LNCAP (cell line): Measurements from ENCODE around the gene ZSCAN9.

Experiments
- TF ChIP-seq, protein P1 (sequence below): fragments of 450-650 bp; IDR thresholded peaks from 2 replicates; pipeline ENCODE4 v1.5.1; 2017; ENCODE audit warnings: mild to moderate bottlenecking

Gene ZSCAN9

DNA sequence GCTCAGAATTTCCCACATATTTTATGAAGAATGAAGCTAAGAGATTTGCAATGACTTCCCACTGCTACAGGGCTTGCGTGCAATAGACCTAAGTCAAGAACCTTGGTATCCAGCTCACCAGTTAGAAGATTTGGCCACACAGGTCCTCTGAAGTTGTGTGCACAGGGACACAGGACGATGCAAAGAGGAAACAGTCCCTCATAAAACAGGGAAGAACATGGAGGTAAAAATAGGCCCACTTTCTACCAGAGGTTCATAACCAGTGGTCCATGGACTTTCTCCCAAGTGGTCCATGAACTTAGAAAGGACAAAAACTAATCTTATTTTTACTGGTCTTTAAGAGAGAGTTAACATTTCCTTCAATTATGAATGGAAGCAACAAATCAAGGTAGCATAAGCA is 25.7 kb downstream of the ZSCAN9 start:
- TF ChIP-seq, protein P1, sequence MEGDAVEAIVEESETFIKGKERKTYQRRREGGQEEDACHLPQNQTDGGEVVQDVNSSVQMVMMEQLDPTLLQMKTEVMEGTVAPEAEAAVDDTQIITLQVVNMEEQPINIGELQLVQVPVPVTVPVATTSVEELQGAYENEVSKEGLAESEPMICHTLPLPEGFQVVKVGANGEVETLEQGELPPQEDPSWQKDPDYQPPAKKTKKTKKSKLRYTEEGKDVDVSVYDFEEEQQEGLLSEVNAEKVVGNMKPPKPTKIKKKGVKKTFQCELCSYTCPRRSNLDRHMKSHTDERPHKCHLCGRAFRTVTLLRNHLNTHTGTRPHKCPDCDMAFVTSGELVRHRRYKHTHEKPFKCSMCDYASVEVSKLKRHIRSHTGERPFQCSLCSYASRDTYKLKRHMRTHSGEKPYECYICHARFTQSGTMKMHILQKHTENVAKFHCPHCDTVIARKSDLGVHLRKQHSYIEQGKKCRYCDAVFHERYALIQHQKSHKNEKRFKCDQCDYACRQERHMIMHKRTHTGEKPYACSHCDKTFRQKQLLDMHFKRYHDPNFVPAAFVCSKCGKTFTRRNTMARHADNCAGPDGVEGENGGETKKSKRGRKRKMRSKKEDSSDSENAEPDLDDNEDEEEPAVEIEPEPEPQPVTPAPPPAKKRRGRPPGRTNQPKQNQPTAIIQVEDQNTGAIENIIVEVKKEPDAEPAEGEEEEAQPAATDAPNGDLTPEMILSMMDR: no peak

DNA sequence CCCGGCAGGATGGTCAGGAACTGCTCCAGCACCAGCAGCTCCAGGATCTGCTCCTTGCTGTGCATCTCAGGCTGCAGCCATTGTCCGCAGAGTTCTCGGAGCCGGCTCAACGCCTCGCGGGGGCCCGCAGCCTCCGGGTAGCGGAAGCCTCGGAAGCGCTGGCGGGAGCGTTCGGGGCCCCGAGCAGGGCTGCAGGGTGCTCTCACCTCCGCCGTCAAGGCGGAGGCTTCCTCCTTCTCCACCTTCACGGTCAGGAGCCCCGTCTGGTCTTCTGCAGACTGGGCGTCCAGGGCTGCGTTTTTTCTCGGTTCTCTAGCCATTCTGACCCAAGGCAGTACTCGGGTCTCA is 26.6 kb downstream of the ZSCAN9 start:
- TF ChIP-seq, protein P1: no peak

DNA sequence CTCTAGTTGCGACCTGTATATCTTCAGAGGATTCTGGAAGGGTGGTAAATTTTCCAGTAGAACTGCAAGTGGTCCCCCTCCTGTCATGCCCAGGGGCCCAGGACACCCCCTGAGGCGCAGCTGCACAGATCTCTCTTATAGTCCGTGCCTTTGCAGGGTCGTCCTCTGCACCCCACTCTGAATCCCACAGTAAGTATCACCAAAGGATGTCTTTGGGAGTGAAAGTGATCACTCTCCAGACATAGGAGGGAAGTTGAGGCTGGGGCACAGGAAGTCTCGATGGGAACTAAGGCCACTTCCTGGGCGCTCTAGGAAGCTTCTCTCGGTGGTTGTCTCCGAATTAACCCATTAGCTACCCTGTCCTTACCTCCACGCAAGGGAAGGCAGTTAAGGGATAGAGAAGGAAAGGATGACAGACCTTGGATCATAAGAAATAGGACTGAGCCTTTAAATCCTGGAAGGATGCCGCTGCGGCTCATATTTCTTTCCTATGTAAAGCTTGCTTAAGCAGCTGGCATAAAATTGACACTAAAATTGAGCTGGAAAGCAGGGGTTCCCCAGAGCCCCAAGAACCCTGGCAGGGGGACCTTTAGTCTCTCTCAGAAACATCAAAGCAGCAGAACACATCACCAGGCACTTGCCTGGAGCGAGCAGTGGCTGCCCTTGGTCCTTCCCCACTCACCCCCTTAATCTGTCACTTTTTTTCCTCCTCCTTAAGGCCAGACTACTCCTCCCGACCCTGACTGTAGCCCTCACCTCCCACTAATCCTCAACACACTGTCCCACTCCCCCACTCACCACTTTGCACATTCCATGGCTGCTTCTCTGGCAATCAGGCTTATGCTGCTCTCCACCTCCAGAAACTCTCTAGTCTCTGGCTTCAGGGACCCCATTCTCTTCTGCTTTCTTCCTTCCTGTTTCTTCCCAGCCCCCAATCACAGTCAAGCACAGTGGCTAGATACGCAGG is 27.2 kb downstream of the ZSCAN9 start, which contains the start of gene ZKSCAN4:
TSS of gene ZKSCAN4 (minus strand) at position 261 of the 967 bp plus-strand sequence. CDS start 289 bp downstream, outside the sequence.
- TF ChIP-seq, protein P1: no peak

DNA sequence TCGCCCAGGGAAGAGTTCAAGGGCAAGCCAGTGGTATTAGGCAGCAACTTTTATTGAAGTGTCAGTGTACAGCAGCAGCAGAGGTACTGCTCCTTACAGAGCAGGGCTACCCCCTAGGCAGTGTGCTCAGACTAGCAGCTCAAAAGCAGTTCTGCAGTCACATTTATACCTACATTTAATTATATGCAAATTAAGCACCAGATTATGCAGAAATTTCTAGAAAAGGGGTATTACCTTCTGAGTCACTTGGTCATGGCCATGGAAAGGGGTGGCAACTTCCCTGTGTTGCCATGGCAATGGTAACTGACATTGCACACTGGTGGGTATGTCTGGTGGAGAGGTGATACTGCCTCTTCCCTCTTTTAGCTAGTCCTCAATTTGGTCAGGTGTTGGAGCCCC is 29.0 kb downstream of the ZSCAN9 start:
- TF ChIP-seq, protein P1: no peak

DNA sequence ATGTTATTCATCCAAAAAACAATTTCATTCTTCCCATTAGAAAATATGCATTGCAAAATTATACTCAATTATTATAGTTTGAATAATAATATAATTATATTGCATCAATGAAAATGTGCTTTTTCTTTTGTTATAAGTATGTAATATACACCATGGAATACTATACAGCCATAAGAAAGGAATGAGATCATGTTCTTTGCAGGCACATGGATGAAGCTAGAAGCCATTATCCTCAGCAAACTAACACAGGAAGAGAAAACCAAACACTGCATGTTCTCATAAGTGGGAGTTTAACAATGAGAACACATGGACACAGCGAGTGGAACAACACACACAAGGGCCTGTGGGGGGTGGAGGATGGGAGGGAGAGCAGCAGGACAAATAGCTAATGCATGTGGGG is 32.0 kb downstream of the ZSCAN9 start:
- TF ChIP-seq, protein P1: no peak

DNA sequence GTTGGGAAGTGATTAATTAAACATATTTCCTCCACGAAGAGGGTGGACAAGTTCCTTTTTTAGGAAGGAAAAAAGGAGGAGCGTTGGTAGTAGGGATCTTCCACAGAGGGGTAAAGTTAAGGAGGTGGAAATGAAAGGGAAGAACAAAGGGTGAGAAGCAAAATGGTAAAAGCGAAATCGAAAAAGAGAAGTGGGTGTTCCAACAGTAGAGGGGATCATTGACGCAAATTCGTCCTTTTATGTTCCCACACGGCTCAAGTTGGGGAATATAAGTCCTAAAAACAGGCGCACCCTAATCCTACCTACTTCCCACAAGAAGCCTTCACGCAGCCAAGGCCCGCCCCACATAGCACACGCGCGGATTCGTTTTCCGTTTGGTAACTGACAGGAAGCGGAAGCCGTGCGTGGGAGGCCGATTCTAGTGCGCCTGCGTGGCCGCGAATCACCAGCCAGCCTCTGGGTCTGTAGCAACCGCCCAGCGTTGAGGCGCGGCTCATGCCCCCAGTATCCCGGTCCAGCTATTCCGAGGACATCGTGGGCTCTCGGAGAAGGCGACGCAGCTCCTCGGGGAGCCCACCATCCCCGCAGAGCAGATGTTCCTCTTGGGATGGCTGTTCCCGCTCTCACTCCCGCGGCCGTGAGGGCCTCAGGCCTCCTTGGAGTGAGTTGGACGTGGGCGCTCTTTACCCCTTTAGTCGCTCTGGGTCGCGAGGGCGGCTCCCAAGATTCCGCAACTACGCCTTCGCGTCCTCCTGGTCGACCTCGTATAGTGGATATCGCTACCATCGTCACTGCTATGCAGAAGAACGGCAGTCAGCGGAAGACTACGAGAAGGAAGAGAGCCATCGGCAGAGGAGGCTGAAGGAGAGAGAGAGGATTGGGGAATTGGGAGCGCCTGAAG is 34.1 kb downstream of the ZSCAN9 start, which contains the start of gene NKAPL:
TSS of gene NKAPL (plus strand) at position 421 of the 901 bp plus-strand sequence. CDS start at position 496, 75 bp downstream.
- TF ChIP-seq, protein P1: no peak

DNA sequence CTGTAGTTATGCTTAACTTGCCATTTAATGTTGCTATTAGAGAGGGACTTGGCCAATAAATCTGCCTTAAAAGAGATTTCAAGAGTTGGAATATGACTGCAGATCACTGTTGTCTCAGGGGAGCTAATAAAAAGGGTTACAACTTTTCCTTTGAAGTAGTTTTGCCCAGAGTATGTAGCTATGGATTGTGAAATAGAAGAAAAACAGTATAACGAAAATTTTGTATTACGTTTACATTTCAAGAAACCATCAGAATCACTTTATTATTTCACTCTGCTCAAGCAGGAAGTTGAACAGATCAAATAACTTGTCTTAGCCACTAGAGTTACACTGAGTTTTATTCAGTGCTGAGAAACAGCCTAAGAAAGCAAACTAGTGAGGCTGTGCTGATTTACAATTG is 38.8 kb downstream of the ZSCAN9 start:
- TF ChIP-seq, protein P1: no peak
